Calu3 (cell line): Measurements from ENCODE around the gene C1orf87. TPM values are rescaled to one million over a fixed set of nuclear protein-coding genes. Genes with fewer than 3 reads are reported as not detected.

Source experiments
- BruUV-seq: library from RNA; stranded (reverse); fragments of 400-500 nt; replicated peaks from 2 replicates; lab custom pipeline; 2021; lab: Mats Ljungman, UMichigan
- CTCF ChIA-PET: fragments of 300-600 bp; sonication (Branson Sonifier 250); formaldehyde crosslinking; loops from one replicate; lab custom pipeline; 2022; ENCODE audit warnings: antibody characterized with exemption; lab: Charles Lee
- DNase-seq: peaks from one replicate; pipeline ENCODE4 v3.0.0; 2022
- H3K27ac Mint-ChIP-seq: one replicate; pipeline ENCODE4 v1.8.0; 2022; ENCODE audit warnings: mixed read lengths; ENCODE audit not compliant: unreplicated experiment
- H3K27me3 Mint-ChIP-seq: one replicate; pipeline ENCODE4 v1.8.0; 2022; ENCODE audit warnings: mixed read lengths; ENCODE audit not compliant: unreplicated experiment
- H3K36me3 Mint-ChIP-seq: one replicate; pipeline ENCODE4 v1.8.0; 2022; ENCODE audit warnings: mild to moderate bottlenecking, moderate library complexity, mixed read lengths; ENCODE audit not compliant: insufficient read depth, unreplicated experiment
- H3K4me1 Mint-ChIP-seq: one replicate; pipeline ENCODE4 v1.8.0; 2022; ENCODE audit warnings: mild to moderate bottlenecking, low read depth, mixed read lengths; ENCODE audit not compliant: unreplicated experiment
- H3K4me3 Mint-ChIP-seq: one replicate; pipeline ENCODE4 v1.8.0; 2022; ENCODE audit warnings: mild to moderate bottlenecking, low read depth, moderate library complexity, mixed read lengths; ENCODE audit not compliant: unreplicated experiment
- H3K9me3 Mint-ChIP-seq: one replicate; pipeline ENCODE4 v1.8.0; 2022; ENCODE audit warnings: low read depth, mixed read lengths; ENCODE audit not compliant: unreplicated experiment
- intact Hi-C: fragments of 100-400 bp; cut with micrococcal nuclease; formaldehyde crosslinking; loops from one replicate; pipeline ENCODE4 v1.10.0; 2022; ENCODE audit not compliant: unreplicated experiment
- total RNA-seq: library from RNA; stranded (reverse); gene quantifications from 2 replicates; pipeline ENCODE4 v1.2.3, GENCODE V29; 2022
- TF ChIP-seq, protein P1 (sequence below): fragments of 200-600 bp; IDR thresholded peaks from one replicate; pipeline ENCODE4 v1.8.0; 2022; ENCODE audit warnings: antibody characterized with exemption; ENCODE audit not compliant: unreplicated experiment

The C1orf87 gene
- total RNA-seq, 1 experiment from 2014 or later, result not detected

DNA sequence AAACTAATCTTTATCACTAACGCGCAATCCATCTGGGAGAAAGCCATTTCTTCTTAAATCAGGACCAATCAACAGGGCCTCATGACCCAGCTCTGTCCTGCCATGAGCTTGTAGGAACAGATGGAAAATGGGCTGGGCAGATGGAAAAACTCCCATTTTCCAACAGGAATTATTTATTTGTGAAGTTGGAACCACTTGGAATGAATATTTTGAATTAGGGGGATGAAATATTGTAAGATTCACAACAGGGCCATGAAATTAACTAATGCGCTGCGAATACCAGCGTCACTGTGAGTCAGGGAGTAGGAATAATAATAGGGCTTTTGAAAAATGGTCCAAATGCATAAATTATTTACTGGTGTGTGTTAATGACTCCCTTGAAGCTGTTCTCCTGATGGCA, 93.9 kb downstream of the C1orf87 start:
- H3K4me1 Mint-ChIP-seq, result no peaks in the 10 kb centered on the region
- CTCF ChIA-PET, result no interaction called here
- peaks cover 46% of the 10 kb centered on the region for H3K27me3 Mint-ChIP-seq
- TF ChIP-seq, protein P1, sequence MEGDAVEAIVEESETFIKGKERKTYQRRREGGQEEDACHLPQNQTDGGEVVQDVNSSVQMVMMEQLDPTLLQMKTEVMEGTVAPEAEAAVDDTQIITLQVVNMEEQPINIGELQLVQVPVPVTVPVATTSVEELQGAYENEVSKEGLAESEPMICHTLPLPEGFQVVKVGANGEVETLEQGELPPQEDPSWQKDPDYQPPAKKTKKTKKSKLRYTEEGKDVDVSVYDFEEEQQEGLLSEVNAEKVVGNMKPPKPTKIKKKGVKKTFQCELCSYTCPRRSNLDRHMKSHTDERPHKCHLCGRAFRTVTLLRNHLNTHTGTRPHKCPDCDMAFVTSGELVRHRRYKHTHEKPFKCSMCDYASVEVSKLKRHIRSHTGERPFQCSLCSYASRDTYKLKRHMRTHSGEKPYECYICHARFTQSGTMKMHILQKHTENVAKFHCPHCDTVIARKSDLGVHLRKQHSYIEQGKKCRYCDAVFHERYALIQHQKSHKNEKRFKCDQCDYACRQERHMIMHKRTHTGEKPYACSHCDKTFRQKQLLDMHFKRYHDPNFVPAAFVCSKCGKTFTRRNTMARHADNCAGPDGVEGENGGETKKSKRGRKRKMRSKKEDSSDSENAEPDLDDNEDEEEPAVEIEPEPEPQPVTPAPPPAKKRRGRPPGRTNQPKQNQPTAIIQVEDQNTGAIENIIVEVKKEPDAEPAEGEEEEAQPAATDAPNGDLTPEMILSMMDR, result no peak
- intact Hi-C loops, result loop anchor here (5.0 to 10.0 kb wide), 4 partner anchors 153 to 1065 kb away; no protein-coding TSS in a partner anchor
- no peaks in the 10 kb centered on the region for H3K9me3 Mint-ChIP-seq
- H3K36me3 Mint-ChIP-seq, result no peaks in the 10 kb centered on the region
- BruUV-seq, result no TSS peak
- DNase-seq, result no peak
- no peak overlapping the region for H3K4me3 Mint-ChIP-seq
- no peak overlapping the region for H3K27ac Mint-ChIP-seq

DNA sequence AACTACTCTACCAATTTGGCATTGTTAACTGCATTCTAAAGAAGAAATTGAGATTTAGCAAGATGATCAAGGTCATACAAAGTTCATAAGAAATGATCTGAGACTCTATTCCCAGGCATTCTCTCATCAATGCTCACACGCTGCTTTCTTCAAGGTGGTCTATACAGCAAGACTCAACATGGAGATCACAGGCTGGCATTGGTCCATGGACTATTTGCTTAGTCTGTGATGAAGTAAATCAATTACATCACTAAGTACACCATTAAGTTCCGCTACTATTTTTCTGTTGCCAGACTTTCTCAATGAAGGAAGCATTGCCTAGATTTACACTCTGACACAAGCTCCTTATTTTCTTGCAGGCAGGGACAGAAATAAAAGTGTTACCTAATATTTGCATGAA, 95.1 kb downstream of the C1orf87 start:
- CTCF ChIA-PET, result no interaction called here
- H3K4me3 Mint-ChIP-seq, result no peak overlapping the region
- peaks cover 49% of the 10 kb centered on the region for H3K27me3 Mint-ChIP-seq
- intact Hi-C loops, result loop anchor here (5.0 to 10.0 kb wide), 4 partner anchors 154 to 1066 kb away; no protein-coding TSS in a partner anchor
- H3K4me1 Mint-ChIP-seq, result no peaks in the 10 kb centered on the region
- no peaks in the 10 kb centered on the region for H3K9me3 Mint-ChIP-seq
- TF ChIP-seq, protein P1, result no peak
- BruUV-seq, result no TSS peak
- no peak for DNase-seq
- H3K36me3 Mint-ChIP-seq, result no peaks in the 10 kb centered on the region
- H3K27ac Mint-ChIP-seq, result no peak overlapping the region

DNA sequence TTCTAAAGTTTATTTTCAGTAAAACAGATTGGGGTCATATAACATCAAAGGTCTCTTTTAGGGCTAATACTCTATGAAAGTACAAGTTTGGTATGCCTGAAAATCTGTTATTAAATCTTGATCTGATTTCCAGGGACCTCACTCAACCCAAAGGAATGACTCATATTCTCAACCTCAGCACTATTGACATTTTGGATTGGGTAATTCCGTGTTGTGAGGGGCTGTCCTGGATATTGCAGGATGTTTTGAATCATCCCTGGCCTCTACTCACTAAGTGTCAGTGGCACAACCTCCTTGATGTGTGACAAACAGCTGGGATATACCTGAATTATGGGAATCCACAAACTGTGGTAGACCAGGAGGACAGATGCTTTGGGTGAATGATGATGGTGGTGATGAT, 95.5 kb downstream of the C1orf87 start:
- H3K9me3 Mint-ChIP-seq, result no peaks in the 10 kb centered on the region
- H3K27ac Mint-ChIP-seq, result no peak overlapping the region
- intact Hi-C loops, result loop anchor here (5.0 to 10.0 kb wide), 4 partner anchors 154 to 1067 kb away; no protein-coding TSS in a partner anchor
- BruUV-seq, result no TSS peak
- no peaks in the 10 kb centered on the region for H3K4me1 Mint-ChIP-seq
- CTCF ChIA-PET, result no interaction called here
- H3K27me3 Mint-ChIP-seq, result peaks cover 49% of the 10 kb centered on the region
- DNase-seq, result no peak
- H3K4me3 Mint-ChIP-seq, result no peak overlapping the region
- TF ChIP-seq, protein P1, result no peak
- H3K36me3 Mint-ChIP-seq, result no peaks in the 10 kb centered on the region

DNA sequence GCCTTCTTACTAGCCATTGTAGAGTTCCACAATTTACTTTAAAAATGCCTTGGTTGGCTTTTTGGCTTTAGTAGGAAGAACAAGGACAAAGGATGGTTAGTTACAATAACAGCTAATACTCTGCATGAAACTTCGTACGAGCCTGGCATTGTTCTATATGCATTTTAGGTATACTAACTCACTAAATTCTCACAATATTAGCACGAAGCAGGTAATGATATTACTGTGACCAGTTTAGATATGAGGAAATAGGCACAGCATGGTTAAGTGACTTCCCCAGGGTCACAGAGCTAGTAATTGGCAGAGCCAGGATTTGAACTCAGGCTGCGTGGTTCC, 96.5 kb downstream of the C1orf87 start:
- TF ChIP-seq, protein P1, result no peak
- BruUV-seq, result no TSS peak
- Mint-ChIP-seq H3K9me3 (no peaks in the 10 kb centered on the region), H3K27me3 (peaks cover 47% of the 10 kb centered on the region), H3K4me3 (no peak overlapping the region), H3K27ac (no peak overlapping the region), H3K36me3 (no peaks in the 10 kb centered on the region), H3K4me1 (no peaks in the 10 kb centered on the region)
- CTCF ChIA-PET, result interaction anchor here (1.2 kb wide), 1 partner anchor 9 kb away, joined by 3 read pairs; no protein-coding TSS in a partner anchor
- intact Hi-C loops, result loop anchor here (5.0 to 10.0 kb wide), 4 partner anchors 155 to 1068 kb away; no protein-coding TSS in a partner anchor
- DNase-seq, result no peak
